Liver (tissue), 9 donors: ENCODE results near the gene RNASEH2A. TPM values are rescaled to one million over a fixed set of nuclear protein-coding genes. Genes with fewer than 3 reads are reported as not detected.

ENCODE experiments used
- DNase-seq: peaks from one replicate; pipeline ENCODE4 v3.0.0-alpha.2; 2017; ENCODE audit warnings: low spot score
- H3K27ac ChIP-seq, 2 donors: one replicate each; pipeline ENCODE4 v1.7.0; 2013; ENCODE audit warnings: inconsistent platforms in 2 of 2, low read length in 2 of 2, control low read depth in 1 of 2, low read depth in 1 of 2, mild to moderate bottlenecking in 1 of 2
- H3K27me3 ChIP-seq, 4 donors: one replicate each; pipeline versions ENCODE4 v1.6.1 to v1.7.0; 2013; ENCODE audit warnings: low read length in 3 of 4, inconsistent platforms in 1 of 4, mild to moderate bottlenecking in 1 of 4, moderate library complexity in 1 of 4; ENCODE audit not compliant: control insufficient read depth in 4 of 4, insufficient read depth in 4 of 4
- H3K36me3 ChIP-seq, 4 donors: one replicate each; pipeline versions ENCODE4 v1.6.1 to v1.7.0; 2013; ENCODE audit warnings: low read length in 3 of 4, mild to moderate bottlenecking in 3 of 4, low read depth in 1 of 4, moderate library complexity in 1 of 4; ENCODE audit not compliant: control insufficient read depth in 4 of 4, insufficient read depth in 3 of 4
- H3K4me1 ChIP-seq, 4 donors: one replicate each; pipeline versions ENCODE4 v1.6.1 to v1.7.0; 2013; ENCODE audit warnings: low read length in 3 of 4, mild to moderate bottlenecking in 3 of 4, moderate library complexity in 1 of 4; ENCODE audit not compliant: control insufficient read depth in 4 of 4, insufficient read depth in 4 of 4
- H3K4me3 ChIP-seq, 3 donors: one replicate each; pipeline versions ENCODE4 v1.6.1 to v1.7.0; 2013; ENCODE audit warnings: low read length in 3 of 3, control low read depth in 1 of 3, low read depth in 1 of 3, mild to moderate bottlenecking in 1 of 3
- H3K9ac ChIP-seq, 2 donors: one replicate each; pipeline ENCODE4 v1.7.0; 2013; ENCODE audit warnings: low read length in 2 of 2, mild to moderate bottlenecking in 2 of 2, moderate library complexity in 2 of 2, control low read depth in 1 of 2, low read depth in 1 of 2
- H3K9me3 ChIP-seq, 4 donors: one replicate each; pipeline versions ENCODE4 v1.6.1 to v1.7.0; 2013; ENCODE audit warnings: low read length in 3 of 4; ENCODE audit not compliant: control insufficient read depth in 4 of 4
- ATF3 ChIP-seq: IDR thresholded peaks from 2 replicates; pipeline ENCODE4 v1.6.1; 2016; ENCODE audit warnings: antibody characterized with exemption
- CTCF ChIP-seq: fragments of 150-350 bp; IDR thresholded peaks from 2 replicates; pipeline ENCODE4 v1.5.1; 2017; ENCODE audit warnings: improper control_type of control experiment, low read depth, low read length; ENCODE audit not compliant: missing input control
- EGR1 ChIP-seq, 2 donors: IDR thresholded peaks; 2 replicates each; pipeline ENCODE4 v1.6.1; 2016 to 2018; ENCODE audit warnings: antibody characterized with exemption in 2 of 2, low read depth in 2 of 2
- FOXA1 ChIP-seq: IDR thresholded peaks from 2 replicates; pipeline ENCODE4 v1.6.1; 2016; ENCODE audit warnings: antibody characterized with exemption
- FOXA2 ChIP-seq: IDR thresholded peaks from 2 replicates; pipeline ENCODE4 v1.6.1; 2016; ENCODE audit warnings: antibody characterized with exemption
- GABPA ChIP-seq, 2 donors: IDR thresholded peaks in 1 of 2; conservative IDR thresholded peaks in 1 of 2; 2 replicates each; pipeline ENCODE4 v1.6.1; 2016; ENCODE audit warnings: antibody characterized with exemption in 2 of 2, mild to moderate bottlenecking in 1 of 2, moderate library complexity in 1 of 2
- HNF4A ChIP-seq, 2 donors: conservative IDR thresholded peaks; 2 replicates each; pipeline ENCODE4 v1.6.1; 2016; ENCODE audit warnings: antibody characterized with exemption in 2 of 2, mild to moderate bottlenecking in 2 of 2
- HNF4G ChIP-seq: IDR thresholded peaks from 2 replicates; pipeline ENCODE4 v1.6.1; 2016; ENCODE audit warnings: antibody characterized with exemption
- JUND ChIP-seq, 2 donors: IDR thresholded peaks; 2 replicates each; pipeline ENCODE4 v1.6.1; 2016; ENCODE audit warnings: antibody characterized with exemption in 2 of 2
- MAX ChIP-seq: IDR thresholded peaks from 2 replicates; pipeline ENCODE4 v1.6.1; 2016; ENCODE audit warnings: antibody characterized with exemption
- NR2F2 ChIP-seq: IDR thresholded peaks from 2 replicates; pipeline ENCODE4 v1.6.1; 2016; ENCODE audit warnings: antibody characterized with exemption
- RAD21 ChIP-seq, 2 donors: IDR thresholded peaks; 2 replicates each; pipeline ENCODE4 v1.6.1; 2016; ENCODE audit warnings: antibody characterized with exemption in 2 of 2, mild to moderate bottlenecking in 2 of 2
- REST ChIP-seq: IDR thresholded peaks from 2 replicates; pipeline ENCODE4 v1.6.1; 2016; ENCODE audit warnings: antibody characterized with exemption, mild to moderate bottlenecking
- RXRA ChIP-seq, 2 donors: IDR thresholded peaks; 2 replicates each; pipeline ENCODE4 v1.6.1; 2017 to 2018; ENCODE audit warnings: antibody characterized with exemption in 2 of 2, mild to moderate bottlenecking in 1 of 2
- SP1 ChIP-seq: IDR thresholded peaks from 2 replicates; pipeline ENCODE4 v1.6.1; 2018; ENCODE audit warnings: antibody characterized with exemption, mild to moderate bottlenecking
- TAF1 ChIP-seq: conservative IDR thresholded peaks from 2 replicates; pipeline ENCODE4 v1.6.1; 2016; ENCODE audit warnings: antibody characterized with exemption, mild to moderate bottlenecking
- YY1 ChIP-seq: IDR thresholded peaks from 2 replicates; pipeline ENCODE4 v1.6.1; 2016; ENCODE audit warnings: antibody characterized with exemption, mild to moderate bottlenecking
- ZBTB33 ChIP-seq: IDR thresholded peaks from 2 replicates; pipeline ENCODE4 v1.6.1; 2016; ENCODE audit warnings: antibody characterized with exemption
- WGBS: extraction: QIAGEN DNeasy Blood & Tissue Kit; methylation state at CpG from one replicate; pipeline ENCODE4 v1.1.7; 2013; 5-methylcytosine and 5-hydroxymethylcytosine counted together
- polyA plus RNA-seq, 2 donors: library from polyadenylated mRNA; stranded (reverse) in 1 of 2; unstranded in 1 of 2; fragments of 200-250 nt in 1 of 2; fragments of >200 nt in 1 of 2; fragmentation: Nextera tagmentation in 1 of 2; extraction: Ambion mirVana in 1 of 2; gene quantifications; one replicate each; pipeline versions ENCODE4 v1.2.1 to v1.2.3, GENCODE V29; 2013 to 2015
- total RNA-seq, 2 donors: library from RNA; depleted of rRNA; stranded (reverse); fragments of >200 nt; gene quantifications; one replicate each; pipeline ENCODE4 v1.2.3, GENCODE V29; 2014
- donor health status: healthy.
- donor health status: healthy.
- donor health status: healthy.
- donor health status: healthy.
- donor health status: healthy.

The RNASEH2A gene
- total and polyA plus RNA-seq, 4 donors, result 1.8 to 17.5 (median 3.5) TPM

DNA sequence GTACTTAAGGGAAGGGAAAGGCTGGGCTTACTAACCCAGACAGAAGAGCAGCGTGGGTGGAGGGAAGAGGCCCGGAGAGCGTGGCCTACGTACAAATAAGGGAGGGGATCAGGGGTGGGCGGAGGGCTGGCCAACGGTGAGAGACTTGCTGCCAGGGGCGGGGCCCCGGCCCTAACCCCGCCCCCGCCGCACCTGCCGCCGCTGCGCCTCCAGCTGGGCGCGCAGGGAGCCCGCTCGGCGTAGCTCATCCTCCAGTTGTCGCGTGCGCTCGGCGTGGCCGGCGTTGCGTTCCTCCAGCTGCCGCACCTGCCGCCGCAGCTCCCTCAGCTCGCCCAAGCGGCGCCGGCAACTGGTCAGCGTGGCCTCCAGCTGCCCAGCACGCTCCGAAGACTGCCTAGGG, 36.7 kb upstream of the RNASEH2A start:
- no peak overlapping the region for H3K9ac ChIP-seq
- peaks cover under 1 to 9% (median 1%) of the 10 kb centered on the region in 4 donors for H3K4me1 ChIP-seq
- no peak overlapping the region for H3K27ac ChIP-seq
- no peaks in the 10 kb centered on the region for H3K9me3 ChIP-seq
- peaks cover 6 to 27% (median 9%) of the 10 kb centered on the region in 4 donors for H3K36me3 ChIP-seq
- DNase-seq, result no peak
- TF ChIP-seq TAF1, result no peak
- no peak for TF ChIP-seq EGR1 (IDR thresholded peaks at IDR 0.05; ENCODE audit: low read depth in 2 of 2)
- H3K4me3 ChIP-seq, result no peak overlapping the region
- 78% methylated on average over 37 of the region's 37 CpGs for WGBS
- no peaks in the 10 kb centered on the region for H3K27me3 ChIP-seq

GRCh38 chr19:12770922-12771321, 35.5 kb upstream of the RNASEH2A start:
- Histone ChIP-seq H3K9ac (no peak overlapping the region), H3K36me3 (peaks cover 6 to 26% (median 9%) of the 10 kb centered on the region in 4 donors), H3K27me3 (no peaks in the 10 kb centered on the region), H3K4me1 (peaks cover 5 to 12% (median 6%) of the 10 kb centered on the region in 4 donors), H3K4me3 (no peak overlapping the region), H3K27ac (no peak overlapping the region), H3K9me3 (no peaks in the 10 kb centered on the region)
- DNase-seq, result no peak
- 99% methylated on average over 13 of the region's 13 CpGs for WGBS
- no peak for TF ChIP-seq ZBTB33
- no peak for TF ChIP-seq FOXA1
- no peak for TF ChIP-seq RXRA (IDR thresholded peaks at IDR 0.05)
- TF ChIP-seq SP1, result no peak
- no peak for TF ChIP-seq RAD21 (IDR thresholded peaks at IDR 0.05)
- TF ChIP-seq HNF4A (conservative IDR thresholded peaks at IDR 0.05), result no peak
- no peak for TF ChIP-seq NR2F2
- TF ChIP-seq FOXA2, result no peak
- no peak for TF ChIP-seq ATF3

- no peak overlapping the region for H3K9ac ChIP-seq
- no peaks in the 10 kb centered on the region for H3K9me3 ChIP-seq
- no peaks in the 10 kb centered on the region for H3K27me3 ChIP-seq
- peaks cover 6 to 26% (median 7%) of the 10 kb centered on the region in 4 donors for H3K36me3 ChIP-seq
- WGBS, result 84% methylated on average over 4 of the region's 4 CpGs
- peaks cover 5 to 11% (median 7%) of the 10 kb centered on the region in 4 donors for H3K4me1 ChIP-seq
- no peak overlapping the region for H3K4me3 ChIP-seq
- H3K27ac ChIP-seq, result no peak overlapping the region
- DNase-seq, result no peak
- no peak for TF ChIP-seq HNF4G
- TF ChIP-seq JUND (IDR thresholded peaks at IDR 0.05), result no peak
- no peak for TF ChIP-seq YY1
- no peak for TF ChIP-seq TAF1
- TF ChIP-seq HNF4A (conservative IDR thresholded peaks at IDR 0.05), result no peak
- TF ChIP-seq REST, result no peak
- no peak for TF ChIP-seq ZBTB33
- no peak for TF ChIP-seq RAD21 (IDR thresholded peaks at IDR 0.05)
- no peak for TF ChIP-seq MAX
- no peak for TF ChIP-seq RXRA (IDR thresholded peaks at IDR 0.05)
- no peak for TF ChIP-seq GABPA (IDR thresholded peaks at IDR 0.05 in 1 of 2, conservative IDR thresholded peaks at IDR 0.05 in 1 of 2)
- no peak for TF ChIP-seq CTCF
- no peak for TF ChIP-seq NR2F2
- TF ChIP-seq FOXA2, result no peak
- no peak for TF ChIP-seq FOXA1
- no peak for TF ChIP-seq SP1
- no peak for TF ChIP-seq ATF3
Observed at GRCh38 chr19:12772323-12772722, 34.1 kb upstream of the RNASEH2A start.
